ENCODE data around the gene KCNIP4.

The KCNIP4 gene

GRCh38 chr4:21921526-21922180 is 26.9 kb downstream of the KCNIP4 start:
- no peak for TF ChIP-seq CTCF (conservative IDR thresholded peaks at IDR 0.05; ENCODE audit: low read depth)
- no peak for DNase-seq (ENCODE audit: low spot score)
- CTCF ChIA-PET, result interaction anchor here (0.6 kb wide), 1 partner anchor 426 kb away, joined by 3 read pairs; no protein-coding TSS in a partner anchor
- no peak overlapping the region for H3K27ac ChIP-seq
- POLR2A ChIA-PET (ENCODE audit: low non-redundant PET), result no interaction called here

- CTCF ChIA-PET, result no interaction called here
- no peak for TF ChIP-seq CTCF (conservative IDR thresholded peaks at IDR 0.05; ENCODE audit: low read depth)
- POLR2A ChIA-PET (ENCODE audit: low non-redundant PET), result no interaction called here
- no peak overlapping the region for H3K27ac ChIP-seq
- no peak for DNase-seq (ENCODE audit: low spot score)
Measured at GRCh38 chr4:21915761-21916160, 32.8 kb downstream of the KCNIP4 start.

DNA sequence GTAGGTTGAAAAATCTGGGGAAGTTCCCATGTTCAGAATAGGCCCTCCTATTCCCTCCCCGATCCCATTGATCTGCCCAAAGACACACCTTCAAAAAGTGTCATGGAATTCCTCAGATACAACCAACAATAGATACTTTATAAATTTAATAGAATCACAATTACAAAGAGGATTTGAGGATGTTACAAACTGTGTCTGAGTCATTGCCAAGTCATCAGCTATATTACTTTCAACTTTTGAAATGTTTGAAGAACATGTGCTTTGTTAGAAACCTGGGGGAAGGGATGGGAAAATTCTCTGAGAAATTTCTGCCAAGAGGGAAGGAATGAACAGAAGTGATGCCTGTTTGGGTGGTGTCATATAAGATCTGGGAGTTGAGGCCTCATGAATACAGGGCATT is 46.7 kb downstream of the KCNIP4 start:
- CTCF ChIA-PET, result interaction anchor here (0.5 kb wide), 1 partner anchor 117 kb away, joined by 3 read pairs; no protein-coding TSS in a partner anchor
- peak; percentile 29 for DNase-seq (ENCODE audit: low spot score)
- POLR2A ChIA-PET (ENCODE audit: low non-redundant PET), result no interaction called here
- no peak overlapping the region for H3K27ac ChIP-seq
- no peak for TF ChIP-seq CTCF (conservative IDR thresholded peaks at IDR 0.05; ENCODE audit: low read depth)

DNA sequence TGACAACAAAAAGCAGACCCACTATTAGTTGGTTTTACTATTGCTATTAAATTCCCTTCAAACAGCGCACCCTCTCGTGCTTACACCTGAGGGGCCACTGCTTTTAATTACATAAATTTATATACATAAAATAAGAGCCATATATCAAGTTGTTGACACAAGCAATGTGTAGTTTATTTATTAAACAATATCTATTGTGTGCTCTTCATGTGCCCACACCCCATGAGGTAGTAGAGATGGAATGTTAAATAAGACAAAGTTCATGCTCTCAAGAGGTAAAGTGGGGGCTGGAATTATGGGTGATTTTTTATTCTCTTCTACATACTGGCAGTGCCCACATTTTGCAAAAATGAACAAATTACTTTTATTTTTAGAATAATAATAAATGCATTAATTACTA is 47.3 kb downstream of the KCNIP4 start:
- CTCF ChIA-PET, result interaction anchor here (0.5 kb wide), 1 partner anchor 116 kb away, joined by 3 read pairs; no protein-coding TSS in a partner anchor
- POLR2A ChIA-PET (ENCODE audit: low non-redundant PET), result no interaction called here
- no peak overlapping the region for H3K27ac ChIP-seq
- TF ChIP-seq CTCF (conservative IDR thresholded peaks at IDR 0.05; ENCODE audit: low read depth), result no peak
- no peak for DNase-seq (ENCODE audit: low spot score)

- ChIA-PET POLR2A (ENCODE audit: low non-redundant PET) (no interaction called here), CTCF (no interaction called here)
- TF ChIP-seq CTCF (conservative IDR thresholded peaks at IDR 0.05; ENCODE audit: low read depth), result no peak
- DNase-seq (ENCODE audit: low spot score), result no peak
- H3K27ac ChIP-seq, result no peak overlapping the region
Measured at GRCh38 chr4:21900211-21900610, 48.4 kb downstream of the KCNIP4 start.

GRCh38 chr4:21898101-21898500 is 50.5 kb downstream of the KCNIP4 start:
- no peak overlapping the region for H3K27ac ChIP-seq
- ChIA-PET CTCF (no interaction called here), POLR2A (ENCODE audit: low non-redundant PET) (no interaction called here)
- DNase-seq (ENCODE audit: low spot score), result no peak
- no peak for TF ChIP-seq CTCF (conservative IDR thresholded peaks at IDR 0.05; ENCODE audit: low read depth)
